Measurements from ENCODE around the gene TLE2. TPM values are rescaled to one million over a fixed set of nuclear protein-coding genes. Genes with fewer than 3 reads are reported as not detected.

The TLE2 gene
- total RNA-seq, 1 experiment from 2014 or later, result 35.6 TPM

DNA sequence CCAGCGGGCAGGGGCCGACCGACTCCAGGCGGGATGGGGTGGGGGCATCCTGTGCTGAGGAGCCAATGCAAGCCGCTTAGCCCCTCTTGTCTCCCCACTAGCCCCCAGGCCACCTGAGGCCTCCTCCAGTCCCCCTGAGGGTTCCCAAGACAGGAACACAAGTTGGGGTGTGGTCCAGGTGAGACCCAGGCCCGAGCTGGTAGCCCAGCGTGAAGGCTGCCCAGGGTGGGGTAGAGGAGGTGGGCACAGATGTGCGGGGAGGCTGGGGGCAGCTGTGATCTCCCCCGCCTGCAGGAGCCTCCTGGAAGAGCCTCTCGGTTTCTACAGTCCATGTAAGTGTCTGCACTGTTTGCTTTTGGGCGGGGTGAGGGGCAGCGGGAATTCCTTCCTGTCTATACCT lies 41.3 kb downstream of the TLE2 start:
- CTCF ChIA-PET, result no interaction called here
- Histone ChIP-seq H4K20me1 (ENCODE audit: insufficient read depth) (no peaks in the 10 kb centered on the region), H3K27me3 (ENCODE audit: insufficient read depth, low read length) (no peaks in the 10 kb centered on the region), H3K9me2 (ENCODE audit: insufficient read depth) (no peaks in the 10 kb centered on the region), H2AFZ (ENCODE audit: low read depth, low read length, poor library complexity, severe bottlenecking) (no peak overlapping the region), H3K4me3 (replicated peaks in 1 of 2; ENCODE audit: low read depth in 1 of 2, low read length in 2 of 2) (no peak overlapping the region), H3K79me2 (ENCODE audit: insufficient read depth, low read length) (no peaks in the 10 kb centered on the region), H3K36me3 (ENCODE audit: control insufficient read depth in 1 of 2, insufficient read depth in 2 of 2, low read length in 2 of 2) (no peaks in the 10 kb centered on the region), H3K9me3 (ENCODE audit: control insufficient read depth in 1 of 2, insufficient read depth in 1 of 2, low read depth in 1 of 2, low read length in 2 of 2) (no peaks in the 10 kb centered on the region), H3K4me1 (ENCODE audit: control insufficient read depth in 1 of 2, insufficient read depth in 2 of 2, low read length in 2 of 2) (peaks cover 0 to 17% of the 10 kb centered on the region in 2 experiments; a peak in 1 of 4 replicates), H3K4me2 (ENCODE audit: low read length) (no peak overlapping the region), H3K9ac (ENCODE audit: low read length) (no peak overlapping the region), H3K27ac (ENCODE audit: low read depth, low read length) (no peak overlapping the region)
- POLR2A ChIA-PET, result no interaction called here
- intact Hi-C loops (cut with micrococcal nuclease), result no loop called here
- DNase-seq (ENCODE audit: low read depth, low spot score) (no peak), ATAC-seq (no peak)
- no TSS peak for BruUV-seq (replicated peaks)
- TF ChIP-seq CEBPB (IDR thresholded peaks at IDR 0.05; ENCODE audit: low read depth) (no peak), EZH2 (IDR thresholded peaks at IDR 0.05) (no peak), POLR2AphosphoS5 (IDR thresholded peaks at IDR 0.05; ENCODE audit: low read depth, low read length) (no peak), RAD21 (IDR thresholded peaks at IDR 0.05; ENCODE audit: low read depth) (no peak)
- RAD21 ChIA-PET (ENCODE audit: low non-redundant PET in 1 of 2, low total read pairs in 2 of 2, uncharacterized antibody in 2 of 2, unreplicated experiment in 2 of 2), result no interaction called here

DNA sequence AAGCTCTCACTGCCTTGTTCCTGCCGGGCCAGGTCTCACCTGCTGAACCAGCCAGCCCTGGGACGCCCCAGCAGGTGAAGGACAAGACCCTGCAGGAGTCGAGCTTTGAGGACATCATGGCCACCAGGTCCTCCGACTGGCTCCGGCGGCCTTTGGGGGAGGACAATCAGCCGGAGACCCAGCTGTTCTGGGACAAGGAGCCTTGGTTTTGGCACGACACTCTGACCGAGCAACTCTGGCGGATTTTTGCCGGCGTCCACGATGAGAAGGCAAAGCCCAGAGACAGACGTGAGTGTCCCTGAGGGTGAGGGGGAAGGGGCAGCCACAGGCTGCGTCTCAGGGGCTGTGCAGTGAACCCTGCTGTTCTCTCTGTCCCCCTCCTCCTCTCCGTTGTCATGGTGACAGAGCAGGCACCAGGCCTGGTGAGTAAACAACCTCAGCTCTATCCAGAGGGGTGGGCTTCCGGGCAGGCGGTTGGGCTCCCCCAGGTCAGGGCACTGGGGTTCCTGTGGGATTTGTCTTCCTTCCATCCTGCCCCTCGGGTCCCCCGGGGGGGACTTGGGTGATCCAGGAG lies 42.0 kb downstream of the TLE2 start:
- Histone ChIP-seq H3K4me2 (ENCODE audit: low read length) (no peak overlapping the region), H3K4me3 (replicated peaks in 1 of 2; ENCODE audit: low read depth in 1 of 2, low read length in 2 of 2) (no peak overlapping the region), H3K36me3 (ENCODE audit: control insufficient read depth in 1 of 2, insufficient read depth in 2 of 2, low read length in 2 of 2) (no peaks in the 10 kb centered on the region), H3K9me2 (ENCODE audit: insufficient read depth) (no peaks in the 10 kb centered on the region), H3K27ac (ENCODE audit: low read depth, low read length) (no peak overlapping the region), H3K9ac (ENCODE audit: low read length) (no peak overlapping the region), H4K20me1 (ENCODE audit: insufficient read depth) (no peaks in the 10 kb centered on the region), H3K27me3 (ENCODE audit: insufficient read depth, low read length) (no peaks in the 10 kb centered on the region), H3K9me3 (ENCODE audit: control insufficient read depth in 1 of 2, insufficient read depth in 1 of 2, low read depth in 1 of 2, low read length in 2 of 2) (no peaks in the 10 kb centered on the region), H3K79me2 (ENCODE audit: insufficient read depth, low read length) (no peaks in the 10 kb centered on the region), H3K4me1 (ENCODE audit: control insufficient read depth in 1 of 2, insufficient read depth in 2 of 2, low read length in 2 of 2) (peaks cover 0 to 17% of the 10 kb centered on the region in 2 experiments; a peak in 1 of 4 replicates), H2AFZ (ENCODE audit: low read depth, low read length, poor library complexity, severe bottlenecking) (no peak overlapping the region)
- CTCF ChIA-PET, result no interaction called here
- TF ChIP-seq, protein P1, sequence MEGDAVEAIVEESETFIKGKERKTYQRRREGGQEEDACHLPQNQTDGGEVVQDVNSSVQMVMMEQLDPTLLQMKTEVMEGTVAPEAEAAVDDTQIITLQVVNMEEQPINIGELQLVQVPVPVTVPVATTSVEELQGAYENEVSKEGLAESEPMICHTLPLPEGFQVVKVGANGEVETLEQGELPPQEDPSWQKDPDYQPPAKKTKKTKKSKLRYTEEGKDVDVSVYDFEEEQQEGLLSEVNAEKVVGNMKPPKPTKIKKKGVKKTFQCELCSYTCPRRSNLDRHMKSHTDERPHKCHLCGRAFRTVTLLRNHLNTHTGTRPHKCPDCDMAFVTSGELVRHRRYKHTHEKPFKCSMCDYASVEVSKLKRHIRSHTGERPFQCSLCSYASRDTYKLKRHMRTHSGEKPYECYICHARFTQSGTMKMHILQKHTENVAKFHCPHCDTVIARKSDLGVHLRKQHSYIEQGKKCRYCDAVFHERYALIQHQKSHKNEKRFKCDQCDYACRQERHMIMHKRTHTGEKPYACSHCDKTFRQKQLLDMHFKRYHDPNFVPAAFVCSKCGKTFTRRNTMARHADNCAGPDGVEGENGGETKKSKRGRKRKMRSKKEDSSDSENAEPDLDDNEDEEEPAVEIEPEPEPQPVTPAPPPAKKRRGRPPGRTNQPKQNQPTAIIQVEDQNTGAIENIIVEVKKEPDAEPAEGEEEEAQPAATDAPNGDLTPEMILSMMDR (IDR thresholded peaks at IDR 0.05 in 2 of 3, conservative IDR thresholded peaks at IDR 0.05 in 1 of 3; ENCODE audit: borderline replicate concordance in 1 of 3, insufficient read depth in 1 of 3, low read depth in 2 of 3, low read length in 2 of 3), result no peak
- TF ChIP-seq RAD21 (IDR thresholded peaks at IDR 0.05; ENCODE audit: low read depth) (no peak), EZH2 (IDR thresholded peaks at IDR 0.05) (no peak), SP1 (IDR thresholded peaks at IDR 0.05; ENCODE audit: low read depth) (no peak), FOSL1 (IDR thresholded peaks at IDR 0.05; ENCODE audit: low read depth) (no peak), YY1 (IDR thresholded peaks at IDR 0.05; ENCODE audit: extremely low read depth, insufficient replicate concordance, low read depth, low read length) (no peak), JUND (IDR thresholded peaks at IDR 0.05) (no peak)
- TF ChIP-seq, protein P2, sequence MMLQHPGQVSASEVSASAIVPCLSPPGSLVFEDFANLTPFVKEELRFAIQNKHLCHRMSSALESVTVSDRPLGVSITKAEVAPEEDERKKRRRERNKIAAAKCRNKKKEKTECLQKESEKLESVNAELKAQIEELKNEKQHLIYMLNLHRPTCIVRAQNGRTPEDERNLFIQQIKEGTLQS (IDR thresholded peaks at IDR 0.05), result no peak
- BruUV-seq (replicated peaks), result no TSS peak
- intact Hi-C loops (cut with micrococcal nuclease), result no loop called here
- POLR2A ChIA-PET, result no interaction called here
- ATAC-seq (no peak), DNase-seq (ENCODE audit: low read depth, low spot score) (no peak)
- RAD21 ChIA-PET (ENCODE audit: low non-redundant PET in 1 of 2, low total read pairs in 2 of 2, uncharacterized antibody in 2 of 2, unreplicated experiment in 2 of 2), result no interaction called here

Measured in HCT116 (cell line).